DOHH2 (cell line): ENCODE measurements around the gene ADRA1B.

Source experiments
- CTCF ChIP-seq: fragments of 200-600 bp; sonication (generic); IDR thresholded peaks from one replicate; pipeline ENCODE4 v1.5.1; 2014; ENCODE audit warnings: antibody characterized with exemption, mild to moderate bottlenecking, low read depth, low read length; ENCODE audit not compliant: poor library complexity, severe bottlenecking
- EZH2phosphoT487 ChIP-seq: fragments of 200-600 bp; sonication (generic); IDR thresholded peaks from 2 replicates; pipeline ENCODE4 v1.6.1; 2017; ENCODE audit warnings: borderline replicate concordance, mild to moderate bottlenecking, antibody characterized with exemption, low read length, moderate library complexity, mixed read lengths

- no peak for TF ChIP-seq CTCF
- TF ChIP-seq EZH2phosphoT487: no peak
Measured at GRCh38 chr5:160011471-160011870, 95.2 kb downstream of the ADRA1B start.
